Activated T-cell treated with anti-CD3 and anti-CD28 coated beads, Interleukin-2, amount 50 U/mL, for 4 hours (primary cell): ENCODE measurements around the gene TLR3. TPM values are rescaled to one million over a fixed set of nuclear protein-coding genes. Genes with fewer than 3 reads are reported as not detected.

Experiments
- ATAC-seq, 2 donors: fragments of 200-7000 bp; cut with Tn5 transposase; one replicate each; pipeline ENCODE4 v1.10.0; 2021
- DNase-seq: peaks from one replicate; pipeline ENCODE4 v3.0.0-alpha.2; 2020
- H3K27me3 Mint-ChIP-seq: one replicate; pipeline ENCODE4 v1.8.0; 2021; ENCODE audit warnings: low read depth, mixed read lengths
- H3K36me3 Mint-ChIP-seq: one replicate; pipeline ENCODE4 v1.8.0; 2022; ENCODE audit warnings: mixed read lengths; ENCODE audit not compliant: insufficient read depth
- H3K4me1 Mint-ChIP-seq: one replicate; pipeline ENCODE4 v1.8.0; 2021; ENCODE audit warnings: low read depth, mixed read lengths
- H3K4me3 Mint-ChIP-seq: one replicate; pipeline ENCODE4 v1.8.0; 2021; ENCODE audit warnings: mild to moderate bottlenecking, moderate library complexity, mixed read lengths
- H3K9me3 Mint-ChIP-seq: one replicate; pipeline ENCODE4 v1.8.0; 2021; ENCODE audit warnings: mixed read lengths
- total RNA-seq, 3 donors: library from RNA; stranded (reverse); gene quantifications; one replicate each; pipeline ENCODE4 v1.2.1, GENCODE V29; 2021

The TLR3 gene
- total RNA-seq, 3 donors from 2014 or later, result 0.03 TPM; not detected in 2

DNA sequence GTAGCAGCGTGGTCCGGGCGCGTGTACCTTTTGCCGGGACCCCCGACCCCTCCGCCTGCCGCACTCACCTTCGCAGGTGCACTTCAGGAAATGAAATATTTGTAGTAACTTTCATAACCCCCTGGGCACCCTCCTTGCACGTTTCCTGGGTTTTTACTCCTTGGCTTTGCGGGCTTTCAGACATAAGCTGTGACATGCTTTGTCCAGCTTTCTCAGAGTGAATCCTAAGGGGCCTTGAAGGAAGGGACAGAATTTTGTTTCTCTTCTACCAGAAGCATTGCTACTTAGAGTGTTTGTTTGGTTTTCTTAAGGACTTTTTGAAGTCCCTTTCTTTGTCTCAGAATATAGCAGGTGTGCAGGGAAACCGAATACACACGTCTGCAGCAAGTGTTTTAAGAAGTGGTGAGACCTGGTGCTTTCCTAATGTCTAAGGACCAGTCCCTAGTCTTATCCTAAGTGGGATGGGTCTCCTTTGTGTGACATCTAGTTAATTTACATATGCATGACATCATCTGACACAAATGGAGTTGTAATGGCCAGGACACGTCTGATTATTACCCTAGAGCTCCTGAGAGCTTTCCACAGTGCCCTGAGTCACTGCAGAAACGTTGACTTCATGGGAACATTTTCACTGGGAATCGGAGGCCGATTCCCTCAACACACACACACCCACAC lies 36.8 kb downstream of the TLR3 start:
- Mint-ChIP-seq H3K9me3 (no peaks in the 10 kb centered on the region), H3K4me1 (peaks cover 5% of the 10 kb centered on the region), H3K4me3 (peak overlapping the region; percentile 69), H3K27me3 (peaks cover 52% of the 10 kb centered on the region), H3K36me3 (no peaks in the 10 kb centered on the region)
- DNase-seq (no peak), ATAC-seq (no peak)

DNA sequence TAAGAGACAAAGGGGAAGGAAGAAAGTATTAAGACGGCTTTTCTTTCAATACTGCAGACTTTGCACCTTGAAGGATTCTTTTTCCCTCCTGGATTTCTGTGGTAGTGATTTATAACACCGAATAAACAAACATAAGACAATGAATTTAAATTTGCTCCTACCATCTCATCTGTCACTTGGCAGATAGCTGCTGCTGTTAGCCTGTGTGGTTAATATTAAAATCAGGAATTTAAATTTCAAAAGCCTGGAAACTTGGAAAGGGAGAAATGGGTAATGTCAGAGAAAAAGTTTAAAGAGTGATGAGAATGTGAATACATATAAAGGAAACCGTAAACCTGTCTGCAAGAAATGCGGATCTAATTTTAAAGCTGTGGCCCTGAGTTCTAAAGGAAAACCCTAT lies 39.0 kb downstream of the TLR3 start:
- H3K4me1 Mint-ChIP-seq, result peaks cover 5% of the 10 kb centered on the region

DNA sequence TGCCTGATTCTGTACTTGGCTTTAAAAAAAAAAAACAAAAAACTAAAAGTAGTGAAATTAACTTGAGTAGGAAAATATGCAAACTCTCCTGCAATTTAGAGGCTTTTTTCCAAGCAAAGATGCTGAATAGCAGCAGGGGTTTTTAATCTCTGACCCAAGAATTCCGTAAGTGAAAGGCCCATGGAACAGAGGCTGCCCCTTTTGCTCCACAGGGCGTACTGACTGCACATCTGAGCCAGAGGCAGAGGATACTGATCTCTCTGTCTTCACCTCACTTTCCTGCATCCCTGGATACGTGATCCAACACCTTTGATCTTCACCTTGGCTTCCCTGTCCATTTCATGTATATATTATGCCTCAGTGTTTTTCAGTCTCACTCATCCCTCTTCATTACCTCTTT lies 39.4 kb downstream of the TLR3 start:
- Mint-ChIP-seq H3K9me3 (no peaks in the 10 kb centered on the region), H3K4me1 (peaks cover 5% of the 10 kb centered on the region), H3K36me3 (no peaks in the 10 kb centered on the region), H3K27me3 (peaks cover 41% of the 10 kb centered on the region), H3K4me3 (no peak overlapping the region)
- ATAC-seq, result no peak
- DNase-seq, result no peak

More for the DNA sequence above, 39.0 kb downstream of the TLR3 start:
- peaks cover 46% of the 10 kb centered on the region for H3K27me3 Mint-ChIP-seq
- no peaks in the 10 kb centered on the region for H3K9me3 Mint-ChIP-seq
- DNase-seq (no peak), ATAC-seq (no peak)
- no peak overlapping the region for H3K4me3 Mint-ChIP-seq
- H3K36me3 Mint-ChIP-seq, result no peaks in the 10 kb centered on the region

DNA sequence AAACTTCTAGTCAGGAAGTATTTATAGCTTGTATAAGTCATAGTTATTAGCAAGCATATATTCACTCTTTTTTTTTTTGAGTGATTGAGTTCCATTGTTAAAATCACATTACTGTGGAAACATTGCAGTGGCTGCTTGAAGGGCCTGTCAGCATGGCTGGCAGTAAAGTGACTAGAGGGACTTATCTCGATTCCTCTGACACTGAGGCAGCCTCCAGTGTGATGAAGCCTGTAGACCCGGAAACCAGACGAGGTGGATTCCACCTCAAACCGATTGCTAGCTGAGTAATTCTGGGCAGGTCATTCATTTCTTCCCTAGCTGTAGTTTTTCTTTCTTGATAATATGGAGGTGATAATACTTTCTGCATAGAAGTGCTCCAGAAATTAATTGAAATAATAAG lies 40.3 kb downstream of the TLR3 start:
- Mint-ChIP-seq H3K4me3 (no peak overlapping the region), H3K36me3 (no peaks in the 10 kb centered on the region), H3K4me1 (peaks cover 5% of the 10 kb centered on the region), H3K27me3 (peaks cover 33% of the 10 kb centered on the region), H3K9me3 (no peaks in the 10 kb centered on the region)
- ATAC-seq (no peak), DNase-seq (no peak)

DNA sequence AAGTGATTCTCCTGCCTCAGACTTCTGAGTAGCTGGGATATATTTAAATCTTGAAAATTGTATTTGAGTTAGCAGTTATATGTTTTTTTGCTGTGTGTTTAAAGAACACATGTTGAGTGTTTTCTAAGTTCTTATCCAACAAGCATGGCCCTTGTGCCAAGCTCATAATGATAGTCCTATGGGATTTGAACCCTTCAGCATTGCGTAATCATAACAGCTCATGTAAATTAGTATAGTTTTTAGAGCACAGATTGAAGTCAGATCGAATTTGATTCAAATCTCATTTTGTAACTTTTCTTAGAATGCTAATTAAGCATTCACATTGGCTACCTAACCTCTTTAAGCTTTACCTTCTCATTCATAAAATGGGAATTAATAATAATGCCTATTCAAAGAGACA lies 47.7 kb downstream of the TLR3 start:
- no peak for ATAC-seq
- Mint-ChIP-seq H3K4me1 (no peaks in the 10 kb centered on the region), H3K27me3 (peaks cover 18% of the 10 kb centered on the region)

DNA sequence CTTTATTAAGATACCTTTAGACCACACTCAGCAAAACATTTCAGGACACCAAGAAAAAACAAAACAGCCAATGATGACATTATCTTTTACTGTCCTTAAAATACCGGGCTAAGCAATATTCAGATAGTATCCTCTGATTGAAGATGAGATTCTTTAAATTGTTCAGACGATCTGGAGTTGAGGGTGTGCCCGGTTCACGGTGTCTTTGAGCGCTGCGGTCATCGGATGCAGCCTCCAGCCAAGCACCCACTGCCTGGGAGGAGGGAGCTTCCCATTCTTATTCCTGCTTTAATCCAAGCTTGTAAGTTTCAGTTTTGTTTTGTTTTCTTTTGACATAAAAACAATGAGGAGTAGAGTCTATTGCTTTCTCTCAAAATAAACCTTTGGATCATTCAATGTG lies 49.6 kb downstream of the TLR3 start:
- H3K4me3 Mint-ChIP-seq, result no peak overlapping the region
- no peak for ATAC-seq
- no peaks in the 10 kb centered on the region for H3K4me1 Mint-ChIP-seq

More for the DNA sequence above, 47.7 kb downstream of the TLR3 start:
- no peaks in the 10 kb centered on the region for H3K9me3 Mint-ChIP-seq
- DNase-seq, result no peak
- no peak overlapping the region for H3K4me3 Mint-ChIP-seq
- no peaks in the 10 kb centered on the region for H3K36me3 Mint-ChIP-seq

DNA sequence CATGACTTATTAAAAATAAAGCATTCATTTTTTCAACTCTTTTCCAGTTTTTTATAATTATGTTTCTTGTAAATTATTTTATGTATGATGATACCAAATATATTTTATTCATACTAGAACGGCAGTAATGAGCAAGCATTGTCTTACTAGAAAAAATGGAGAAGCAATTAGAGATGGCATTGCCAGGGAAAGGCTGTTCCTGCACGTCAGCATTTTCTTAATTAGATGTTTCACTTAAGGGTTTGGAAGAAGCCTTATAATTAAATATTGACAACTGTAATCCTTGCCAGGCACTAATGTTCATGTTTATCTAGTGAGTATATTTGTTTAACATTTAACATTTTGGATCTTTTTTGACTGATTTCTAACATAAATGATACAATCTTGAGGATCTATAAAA lies 52.1 kb downstream of the TLR3 start:
- no peaks in the 10 kb centered on the region for H3K36me3 Mint-ChIP-seq
- no peaks in the 10 kb centered on the region for H3K4me1 Mint-ChIP-seq
- DNase-seq (no peak), ATAC-seq (no peak)
- peaks cover 18% of the 10 kb centered on the region for H3K27me3 Mint-ChIP-seq
- no peak overlapping the region for H3K4me3 Mint-ChIP-seq
- H3K9me3 Mint-ChIP-seq, result no peaks in the 10 kb centered on the region

More for the DNA sequence above, 49.6 kb downstream of the TLR3 start:
- H3K9me3 Mint-ChIP-seq, result no peaks in the 10 kb centered on the region
- peaks cover 18% of the 10 kb centered on the region for H3K27me3 Mint-ChIP-seq
- no peak for DNase-seq
- no peaks in the 10 kb centered on the region for H3K36me3 Mint-ChIP-seq

DNA sequence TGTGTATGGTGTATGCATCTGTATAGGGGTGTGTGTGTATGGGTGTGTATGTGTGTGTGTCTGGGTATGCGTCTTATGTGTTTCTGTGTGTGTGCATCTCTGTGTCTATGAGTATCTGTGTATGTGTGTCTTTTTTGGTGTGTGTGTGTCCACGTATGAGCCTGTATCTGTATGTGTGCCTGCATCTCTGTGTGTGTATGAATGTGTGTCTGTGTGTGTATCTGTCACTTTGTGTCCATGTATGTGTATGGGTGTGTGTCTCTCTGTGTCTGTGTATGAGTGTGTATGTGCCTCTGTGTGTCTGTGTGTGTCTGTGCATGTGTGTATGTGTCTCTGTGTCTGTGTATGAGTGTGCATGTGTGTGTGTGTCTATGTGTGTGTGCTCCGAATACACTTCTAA lies 59.9 kb downstream of the TLR3 start:
- H3K9me3 Mint-ChIP-seq, result no peaks in the 10 kb centered on the region
- no peaks in the 10 kb centered on the region for H3K4me1 Mint-ChIP-seq
- H3K27me3 Mint-ChIP-seq, result peaks cover 17% of the 10 kb centered on the region
- no peak overlapping the region for H3K4me3 Mint-ChIP-seq
- H3K36me3 Mint-ChIP-seq, result no peaks in the 10 kb centered on the region
- DNase-seq, result no peak
- ATAC-seq, result no peak

DNA sequence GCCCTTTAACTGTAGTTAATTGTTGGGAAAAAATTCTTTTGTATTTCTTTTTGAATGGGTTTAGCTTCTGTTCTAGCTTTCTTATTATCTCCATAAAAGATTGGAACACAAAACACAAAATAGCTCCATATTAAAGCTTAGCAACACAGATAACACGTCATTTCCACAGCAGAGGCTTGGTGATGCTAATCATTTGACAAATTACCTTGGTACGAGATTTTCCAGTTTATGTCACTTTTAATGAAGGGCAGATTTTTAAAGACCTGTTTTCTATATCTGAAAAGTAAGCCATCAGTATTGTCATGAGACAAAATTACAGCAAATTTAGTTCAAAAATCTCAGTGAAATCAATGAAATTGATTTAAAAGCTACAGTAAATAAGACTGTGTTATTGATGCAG lies 63.0 kb downstream of the TLR3 start:
- Mint-ChIP-seq H3K9me3 (no peaks in the 10 kb centered on the region), H3K36me3 (no peaks in the 10 kb centered on the region), H3K4me3 (no peak overlapping the region), H3K4me1 (no peaks in the 10 kb centered on the region), H3K27me3 (peaks cover 21% of the 10 kb centered on the region)
- ATAC-seq (no peak), DNase-seq (no peak)

DNA sequence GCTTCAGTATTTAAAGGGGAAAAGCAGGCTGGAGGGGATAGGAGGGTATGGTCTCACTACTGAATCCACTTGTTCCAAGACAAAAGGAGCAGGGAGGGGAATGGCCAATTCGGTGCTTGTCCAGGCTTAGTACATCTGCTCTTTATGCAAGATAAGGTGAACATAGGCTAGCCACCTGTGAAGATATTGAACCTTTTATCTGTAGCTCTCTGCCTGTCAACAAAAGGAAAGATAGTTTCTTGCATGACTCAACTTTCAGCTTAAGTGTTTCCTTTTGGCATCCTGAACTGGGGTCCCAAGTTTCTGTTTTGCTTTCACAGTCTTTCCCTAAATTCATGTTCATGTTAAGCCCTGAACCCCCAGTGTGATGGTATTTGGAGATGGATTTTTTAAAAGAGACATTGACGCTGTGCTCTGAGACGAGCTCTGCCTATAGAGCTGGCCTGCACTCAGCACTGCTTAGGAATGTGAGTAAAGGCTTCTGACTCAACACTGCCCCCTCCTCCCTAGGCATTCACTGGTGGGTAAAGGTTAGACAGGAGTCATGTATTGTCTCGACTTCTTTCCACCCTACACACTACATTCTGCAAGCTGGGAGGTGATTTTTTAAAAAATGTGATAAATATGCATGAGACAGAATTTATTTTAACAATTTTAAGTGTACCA lies 63.8 kb downstream of the TLR3 start:
- Mint-ChIP-seq H3K4me1 (no peaks in the 10 kb centered on the region), H3K36me3 (no peaks in the 10 kb centered on the region), H3K4me3 (no peak overlapping the region), H3K9me3 (no peaks in the 10 kb centered on the region), H3K27me3 (peaks cover 19% of the 10 kb centered on the region)
- DNase-seq, result no peak
- ATAC-seq, result peak; percentile 48 to 71

DNA sequence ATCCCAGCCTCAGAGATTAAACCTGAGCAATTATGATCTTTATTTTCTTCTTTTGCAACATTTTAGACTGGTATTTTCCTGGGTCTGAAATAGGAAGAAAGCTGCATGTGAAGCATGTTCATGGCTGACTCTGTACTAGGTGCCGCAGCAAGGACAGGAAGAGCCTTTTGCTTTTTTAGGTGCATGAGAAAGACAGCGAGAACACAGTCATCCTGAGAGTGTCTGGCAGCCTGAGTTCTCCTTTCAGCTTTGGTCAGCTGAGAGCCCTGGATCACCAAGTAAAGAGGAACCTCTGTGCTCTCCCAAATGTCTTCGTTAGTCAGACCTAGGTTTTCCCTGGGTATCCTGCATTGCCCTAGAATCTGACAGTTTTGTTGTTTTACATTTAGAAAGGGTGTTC lies 65.3 kb downstream of the TLR3 start:
- Mint-ChIP-seq H3K9me3 (no peaks in the 10 kb centered on the region), H3K4me3 (no peak overlapping the region), H3K27me3 (peaks cover 14% of the 10 kb centered on the region), H3K4me1 (no peaks in the 10 kb centered on the region), H3K36me3 (no peaks in the 10 kb centered on the region)
- peak in 1 of 2 donors; percentile 34 for ATAC-seq
- DNase-seq, result no peak

DNA sequence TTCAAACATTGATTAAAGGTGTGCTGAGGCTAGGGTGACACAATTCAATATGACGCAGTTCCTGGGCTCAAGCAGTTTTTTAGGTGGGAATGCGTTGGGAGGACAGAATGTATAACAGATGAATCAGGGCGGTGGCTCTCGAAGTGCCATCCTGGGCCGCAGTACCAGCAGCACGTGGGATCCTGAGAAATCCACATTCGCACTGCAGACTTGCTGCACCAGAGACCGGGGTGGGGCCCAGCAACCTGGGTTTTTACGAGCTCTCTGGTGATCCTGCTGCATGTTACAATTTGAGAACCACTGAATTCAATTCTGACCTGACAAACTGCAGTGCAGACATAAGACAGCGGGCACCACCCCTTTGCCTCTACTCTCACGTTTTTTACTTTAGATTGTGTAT lies 65.9 kb downstream of the TLR3 start:
- no peaks in the 10 kb centered on the region for H3K9me3 Mint-ChIP-seq

DNA sequence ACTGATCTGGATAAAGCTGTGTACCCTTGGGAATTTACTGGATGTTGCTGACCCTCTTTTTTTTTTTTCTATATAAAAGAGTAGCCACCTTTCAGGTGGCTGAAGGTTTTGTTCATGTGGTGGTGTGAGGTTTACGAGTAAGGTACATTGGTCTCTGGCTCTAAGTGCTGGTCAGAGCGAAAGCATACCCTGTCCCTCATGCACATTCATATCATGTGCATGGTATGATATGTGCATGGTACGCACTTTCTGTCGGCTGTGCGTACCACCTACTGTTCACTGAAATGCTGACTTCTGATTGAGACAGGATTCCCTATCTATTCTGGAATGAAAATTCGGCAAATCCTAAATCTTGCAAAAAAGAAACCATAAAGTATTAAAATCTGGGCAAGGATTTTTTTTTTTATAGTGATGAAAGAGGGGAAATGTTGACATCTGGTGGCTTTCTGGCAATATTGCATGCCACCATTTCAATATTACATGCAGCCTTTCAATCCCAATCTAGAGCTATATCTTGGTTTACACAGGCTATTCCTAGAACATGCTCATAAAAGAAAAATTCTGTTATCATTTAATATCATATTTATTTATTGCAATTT lies 68.3 kb downstream of the TLR3 start:
- no peak overlapping the region for H3K4me3 Mint-ChIP-seq
- peaks cover 8% of the 10 kb centered on the region for H3K27me3 Mint-ChIP-seq
- H3K36me3 Mint-ChIP-seq, result no peaks in the 10 kb centered on the region
- DNase-seq (no peak), ATAC-seq (no peak)
- H3K4me1 Mint-ChIP-seq, result no peaks in the 10 kb centered on the region
- no peaks in the 10 kb centered on the region for H3K9me3 Mint-ChIP-seq

More for the DNA sequence above, 65.9 kb downstream of the TLR3 start:
- no peak overlapping the region for H3K4me3 Mint-ChIP-seq
- H3K4me1 Mint-ChIP-seq, result no peaks in the 10 kb centered on the region
- DNase-seq (no peak), ATAC-seq (no peak)
- no peaks in the 10 kb centered on the region for H3K36me3 Mint-ChIP-seq
- H3K27me3 Mint-ChIP-seq, result peaks cover 8% of the 10 kb centered on the region
